Fibroblast of villous mesenchyme (primary cell): ENCODE results near the gene ARMH1. TPM values are rescaled to one million over a fixed set of nuclear protein-coding genes. Genes with fewer than 3 reads are reported as not detected.

ENCODE experiments used
- DNase-seq: peaks from one replicate; pipeline ENCODE4 v3.0.0-alpha.2; 2010; ENCODE audit warnings: low read depth
- H3K4me3 ChIP-seq: 2 replicates; pipeline ENCODE4 v1.5.1; 2011; ENCODE audit warnings: low read depth, mild to moderate bottlenecking, low read length
- CTCF ChIP-seq: IDR thresholded peaks from 2 replicates; pipeline ENCODE4 v1.5.1; 2012; ENCODE audit warnings: low read depth, mild to moderate bottlenecking, low read length; ENCODE audit not compliant: insufficient read depth
- total RNA-seq: library from RNA; depleted of rRNA; stranded (reverse); fragments of >200 nt; gene quantifications from 2 replicates; pipeline ENCODE4 v1.2.3, GENCODE V29; 2012

ARMH1 gene
- total RNA-seq, 1 donor: 0.43 TPM

- no peak for DNase-seq
- no peak overlapping the region for H3K4me3 ChIP-seq
- TF ChIP-seq CTCF: no peak
Measured at GRCh38 chr1:44705470-44705869, 31.0 kb downstream of the ARMH1 start.

DNA sequence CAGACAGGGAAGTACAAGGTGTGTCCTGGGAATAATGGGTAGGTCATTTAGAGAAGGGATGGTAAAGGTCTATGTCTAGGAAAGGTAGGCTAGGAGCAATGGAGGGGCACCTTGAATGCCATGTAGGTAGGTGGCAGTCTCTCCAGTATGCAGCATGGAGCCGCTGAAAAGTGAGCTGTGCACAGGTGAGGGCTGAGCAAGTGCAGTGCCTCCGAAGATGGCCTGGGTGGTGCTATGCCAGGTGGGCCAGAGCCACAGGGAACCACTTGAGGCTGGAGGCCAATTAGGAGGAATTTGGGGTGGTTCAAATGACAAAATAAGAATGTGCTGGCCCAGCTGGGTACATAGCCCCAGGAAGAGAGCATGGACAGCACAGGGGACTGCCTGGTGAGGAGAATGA is 31.4 kb downstream of the ARMH1 start:
- no peak for DNase-seq
- no peak overlapping the region for H3K4me3 ChIP-seq
- TF ChIP-seq CTCF: no peak

- H3K4me3 ChIP-seq: no peak overlapping the region
- TF ChIP-seq CTCF: no peak
- peak; percentile 71 for DNase-seq
Measured at GRCh38 chr1:44707112-44707881, 32.8 kb downstream of the ARMH1 start.

DNA sequence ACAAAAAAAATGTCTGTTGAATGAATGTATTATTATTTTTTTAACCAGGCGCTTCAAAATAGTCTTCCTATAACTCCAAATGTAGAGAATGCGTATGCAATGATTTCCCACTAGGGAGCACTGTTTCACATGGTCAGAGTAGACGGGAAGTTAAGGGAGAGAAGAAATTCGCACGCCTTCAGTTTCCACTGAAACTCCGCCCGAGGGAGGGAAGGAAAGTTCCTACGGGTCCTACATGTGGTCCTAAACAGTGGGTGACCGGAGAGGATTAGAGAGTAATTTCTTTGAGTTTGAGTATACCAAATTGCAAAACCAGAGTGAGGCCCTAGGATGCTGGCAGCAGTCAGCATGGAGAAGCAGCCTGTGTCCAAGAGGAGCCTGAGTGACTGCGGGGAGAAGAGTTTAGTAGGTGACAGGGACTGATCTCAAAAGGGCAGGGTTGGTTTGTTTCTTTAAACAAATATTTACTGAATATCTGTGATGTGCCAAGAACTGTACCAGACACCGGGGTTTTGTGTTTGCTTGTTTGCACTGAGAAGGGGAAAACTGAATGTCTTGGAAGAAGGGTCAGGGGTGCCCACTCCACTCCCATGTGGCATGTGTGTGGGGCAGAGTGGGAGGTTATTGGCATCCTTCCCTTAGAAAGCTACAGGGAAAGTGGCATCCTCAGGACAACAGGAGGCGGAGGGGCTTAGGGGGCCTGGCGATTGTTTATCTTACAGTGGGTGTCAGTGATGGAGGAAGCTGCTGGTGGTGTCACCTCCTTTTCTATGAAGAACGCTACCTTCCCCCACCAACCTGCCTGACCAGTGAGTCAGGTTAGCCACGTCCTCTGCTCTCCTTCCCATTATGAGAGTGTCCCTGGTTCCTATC is 33.7 kb downstream of the ARMH1 start:
- peak; percentile 64 for DNase-seq
- H3K4me3 ChIP-seq: peak overlapping the region; percentile 9
- peak; percentile 78 for TF ChIP-seq CTCF

- no peak for DNase-seq
- TF ChIP-seq CTCF: no peak
- no peak overlapping the region for H3K4me3 ChIP-seq
Measured at GRCh38 chr1:44713321-44713781, 38.8 kb downstream of the ARMH1 start.

- TF ChIP-seq CTCF: no peak
- no peak for DNase-seq
- no peak overlapping the region for H3K4me3 ChIP-seq
Measured at GRCh38 chr1:44714532-44714931, 40.0 kb downstream of the ARMH1 start.
